Stimulated activated naive CD8-positive, alpha-beta T cell treated with anti-CD3 and anti-CD28 coated beads, Interleukin-15, Interleukin-2, amounts not matched to agents 100 U/mL and 50 U/mL, for 24 hours (primary cell): ENCODE results near the gene RAB21.
"Not testable (repeated sequence)": the region's sequence is repeated elsewhere in the genome, so short reads cannot be mapped to it uniquely, and the experiment has no call there.

ENCODE experiments used
- ATAC-seq: fragments of 150-1000 bp; cut with Tn5 transposase; one replicate; pipeline ENCODE4 v1.10.0; 2021
- DNase-seq: peaks from one replicate; pipeline ENCODE4 v3.0.0; 2021

RAB21 gene

DNA sequence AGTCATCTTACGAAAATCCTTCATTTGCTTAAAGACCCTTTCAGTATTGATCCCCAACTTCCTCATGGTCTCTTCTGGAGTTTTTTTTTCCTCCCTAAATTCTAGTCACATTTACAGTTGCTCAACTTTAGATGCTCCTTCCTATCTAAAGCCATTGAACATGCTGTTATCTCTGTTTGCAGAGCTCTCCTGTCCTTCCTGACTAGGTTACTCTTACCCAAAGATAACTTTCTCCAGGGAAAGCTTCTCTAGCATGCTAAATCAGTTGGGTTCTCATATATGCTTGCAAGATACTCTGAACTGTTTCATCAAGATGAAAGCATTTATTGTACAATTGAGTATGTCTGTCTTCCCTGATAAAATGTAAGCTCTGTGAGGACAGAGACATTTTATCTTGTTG, 1.8 kb upstream of the RAB21 start:
- DNase-seq: no peak

DNA sequence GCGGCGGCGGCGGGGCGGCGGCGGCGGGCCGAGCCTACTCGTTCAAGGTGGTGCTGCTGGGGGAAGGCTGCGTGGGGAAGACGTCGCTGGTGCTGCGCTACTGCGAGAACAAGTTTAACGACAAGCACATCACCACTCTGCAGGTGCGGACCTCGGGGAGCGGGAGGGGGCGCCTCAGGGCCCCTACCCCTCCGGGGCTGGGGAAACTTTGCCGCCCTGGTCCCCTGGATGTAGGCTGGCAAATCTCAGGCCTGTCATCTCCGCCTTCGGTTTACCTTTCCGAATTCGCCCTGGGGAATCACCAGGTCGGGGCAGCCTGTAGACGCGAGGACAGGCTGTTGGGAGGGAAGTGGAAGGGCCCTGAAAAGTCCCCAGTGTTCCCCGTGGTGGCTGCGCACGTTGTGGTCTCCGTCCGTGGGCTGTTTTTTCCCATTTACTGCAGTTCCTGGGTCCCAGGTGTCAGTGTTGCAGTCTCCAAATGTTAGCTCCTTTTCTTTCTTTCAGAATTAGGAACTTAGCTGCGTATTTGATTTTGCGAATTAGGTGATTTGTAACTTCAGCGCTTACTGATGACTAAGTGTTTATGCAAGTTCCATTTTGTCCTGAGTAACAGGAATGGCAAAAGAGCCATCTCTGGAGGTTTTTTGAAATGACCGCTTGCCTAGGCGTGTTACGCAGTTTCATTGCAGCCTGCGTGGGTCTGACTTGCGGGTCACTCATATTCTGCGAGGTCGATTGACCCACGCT, 656 bp downstream of the RAB21 start:
- ATAC-seq: peak; percentile 69
- DNase-seq: peak; percentile 71

More for the DNA sequence above, 1.8 kb upstream of the RAB21 start:
- ATAC-seq: no peak

DNA sequence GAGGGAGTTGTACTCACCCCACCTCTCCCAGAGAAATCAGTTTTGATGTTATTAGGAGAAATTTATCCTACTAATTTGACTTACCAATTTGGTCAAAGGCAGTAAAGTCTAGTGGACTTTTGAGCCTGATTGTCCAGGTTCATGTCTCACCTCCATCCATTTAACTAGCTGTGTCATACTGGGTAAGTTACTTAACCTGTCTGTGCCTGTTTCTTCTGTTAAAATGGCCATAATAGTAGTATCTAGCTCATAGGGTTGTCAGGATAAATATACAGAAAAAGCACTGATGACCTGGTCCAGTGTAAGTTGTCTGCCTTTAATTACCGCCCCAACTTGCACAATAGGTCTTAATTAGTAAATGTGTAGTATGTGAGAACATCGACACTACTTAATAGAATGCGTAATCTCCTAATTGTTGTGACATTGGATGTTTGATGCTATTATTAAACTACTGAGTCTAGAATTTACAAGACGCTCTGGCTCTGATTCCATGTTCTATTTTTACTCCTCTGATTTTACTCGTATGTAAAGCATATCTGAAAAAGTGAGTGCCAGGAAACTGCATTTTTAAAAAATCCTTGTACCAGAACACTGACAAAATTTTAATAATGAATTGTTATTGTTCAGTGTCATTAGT, 1.5 kb downstream of the RAB21 start:
- DNase-seq: no peak
- no peak for ATAC-seq

DNA sequence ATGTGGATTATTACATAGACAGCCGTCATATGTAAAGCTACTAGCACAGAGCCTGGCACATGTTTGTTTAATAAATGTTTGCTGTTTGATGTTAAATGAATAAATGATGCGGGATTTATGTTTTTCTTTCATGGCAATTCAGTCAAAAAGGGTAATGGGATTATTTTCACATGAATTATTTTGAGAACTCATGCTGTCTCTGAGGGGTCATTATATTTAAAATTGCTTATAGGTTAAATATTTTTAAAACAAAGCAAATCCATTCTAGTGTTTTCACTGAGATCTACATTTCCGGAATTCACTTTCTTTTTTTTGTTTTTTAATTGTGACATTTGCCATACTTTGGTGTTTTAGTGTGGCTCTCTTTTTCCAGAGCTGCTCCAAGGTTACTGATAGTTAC, 5.3 kb downstream of the RAB21 start:
- no peak for DNase-seq
- ATAC-seq: no peak

DNA sequence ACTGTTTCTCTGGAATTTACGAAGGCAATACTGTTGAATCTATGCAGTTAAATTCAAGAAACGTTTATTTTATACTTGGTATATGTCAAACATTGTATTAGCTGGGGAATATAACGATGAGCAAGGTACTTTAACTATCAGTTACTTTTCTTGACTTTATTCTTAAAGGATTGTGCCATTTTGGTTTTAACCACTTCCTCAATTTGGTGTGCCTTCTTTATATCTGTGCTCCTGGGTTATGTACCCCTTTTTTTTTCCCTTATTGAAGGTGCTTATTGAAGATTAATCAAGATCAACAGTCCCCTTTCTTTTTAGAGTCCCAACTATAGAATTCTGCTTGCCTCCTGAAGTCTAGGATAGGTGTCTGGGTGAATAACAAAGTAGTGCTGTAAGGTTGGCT, 5.8 kb downstream of the RAB21 start:
- DNase-seq (no peak), ATAC-seq (no peak)

DNA sequence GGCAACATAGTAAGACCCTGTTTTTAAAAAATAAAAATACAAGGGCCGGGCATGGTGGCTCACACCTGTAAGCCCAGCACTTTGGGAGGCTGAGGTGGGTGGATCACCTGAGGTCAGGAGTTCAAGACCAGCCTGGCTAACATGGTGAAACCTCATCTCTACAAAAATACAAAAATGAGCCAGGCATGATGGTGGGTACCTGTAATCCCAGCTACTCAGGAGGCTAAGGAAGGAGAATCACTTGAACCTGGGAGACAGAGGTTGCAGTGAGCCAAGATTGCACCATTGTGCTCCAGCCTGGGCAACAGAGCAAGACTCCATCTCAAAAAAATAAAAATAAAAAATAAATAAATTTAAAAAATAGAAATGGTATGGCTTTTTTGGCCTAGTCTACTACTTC, 6.7 kb downstream of the RAB21 start:
- ATAC-seq, DNase-seq: not testable (repeated sequence)

DNA sequence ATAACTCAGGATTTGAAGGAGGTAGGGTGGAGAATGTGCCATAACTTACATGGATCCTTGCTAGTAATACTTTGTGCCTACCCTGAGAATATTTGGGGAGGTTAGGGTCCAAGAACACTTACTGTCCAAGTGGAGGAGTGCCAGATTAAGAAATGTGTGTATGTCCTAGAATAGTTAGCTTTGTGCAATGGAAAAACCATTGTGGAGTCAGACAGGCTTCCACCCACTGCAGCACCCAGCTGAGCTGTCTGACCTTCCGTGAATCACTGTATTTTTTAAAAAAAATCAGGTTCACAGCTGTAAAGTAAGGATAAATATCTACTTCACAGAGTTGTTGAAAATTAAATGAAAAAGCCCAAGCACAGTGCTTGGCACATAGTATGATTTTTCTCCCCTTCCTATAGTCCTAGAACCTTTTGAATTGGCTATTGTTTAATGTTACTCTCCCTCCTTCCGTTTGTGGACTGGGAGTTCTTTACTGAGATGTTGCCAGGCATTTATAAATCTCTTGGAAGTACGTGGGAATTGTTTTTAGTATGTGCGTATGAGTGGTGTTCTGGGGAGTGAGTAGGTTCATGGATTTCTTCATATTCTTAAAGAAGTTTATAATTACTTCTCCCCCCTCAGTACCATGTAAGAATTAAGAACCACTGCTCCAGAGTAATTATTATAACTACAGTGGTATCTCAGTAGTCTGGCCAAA, 9.2 kb downstream of the RAB21 start:
- DNase-seq (no peak), ATAC-seq (no peak)

DNA sequence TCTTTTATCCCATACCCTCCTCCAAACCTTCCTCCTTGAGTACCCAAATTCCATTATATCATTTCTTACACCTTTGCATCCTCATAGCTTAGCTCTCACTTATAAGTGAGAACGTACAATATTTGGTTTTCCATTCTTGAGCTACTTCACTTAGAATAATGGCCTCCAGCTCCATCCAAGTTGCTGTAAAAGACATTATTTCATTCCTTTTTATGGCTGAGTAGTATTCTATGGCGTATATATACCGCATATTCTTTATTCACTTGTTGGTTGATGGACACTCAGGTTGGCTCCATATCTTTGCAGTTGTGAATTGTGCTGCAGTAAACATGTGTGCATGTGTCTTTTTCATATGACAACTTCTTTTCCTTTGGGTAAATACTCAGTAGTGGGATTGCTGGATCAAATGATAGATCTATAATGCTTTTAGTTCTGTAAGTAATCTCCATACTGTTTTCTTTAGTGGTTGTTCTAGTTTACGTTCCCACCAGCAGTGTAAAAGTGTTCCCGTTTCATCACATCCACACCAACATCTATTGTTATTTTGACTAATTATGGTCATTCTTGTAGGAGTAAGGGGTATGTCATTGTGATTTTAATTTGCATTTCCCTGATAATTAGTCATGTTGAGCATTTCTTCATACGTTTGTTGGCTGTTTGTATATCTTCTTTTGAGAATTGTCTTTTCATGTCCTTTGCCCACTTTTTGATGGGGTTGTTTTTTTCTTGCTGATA, 10.1 kb downstream of the RAB21 start:
- ATAC-seq: no peak

DNA sequence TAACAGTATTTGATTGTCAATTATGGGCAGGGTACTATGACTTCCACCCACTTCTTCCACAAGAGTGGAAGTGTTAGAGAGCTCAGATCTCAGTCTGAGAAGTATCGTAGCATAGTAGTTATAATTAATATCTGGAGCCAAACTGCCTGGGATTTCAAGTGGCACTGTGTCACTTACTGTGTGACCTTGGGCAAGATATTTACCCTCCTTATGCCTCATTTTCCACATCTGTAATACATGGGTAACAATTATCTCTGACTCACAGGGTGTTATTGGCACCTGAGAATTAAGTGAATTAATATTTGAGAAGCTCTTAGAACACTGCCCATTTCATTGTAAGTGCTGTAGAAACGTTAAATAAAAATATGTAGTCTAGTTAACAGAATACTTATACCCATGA, 11.5 kb downstream of the RAB21 start:
- ATAC-seq (no peak), DNase-seq (no peak)

More for the DNA sequence above, 10.1 kb downstream of the RAB21 start:
- DNase-seq: no peak

DNA sequence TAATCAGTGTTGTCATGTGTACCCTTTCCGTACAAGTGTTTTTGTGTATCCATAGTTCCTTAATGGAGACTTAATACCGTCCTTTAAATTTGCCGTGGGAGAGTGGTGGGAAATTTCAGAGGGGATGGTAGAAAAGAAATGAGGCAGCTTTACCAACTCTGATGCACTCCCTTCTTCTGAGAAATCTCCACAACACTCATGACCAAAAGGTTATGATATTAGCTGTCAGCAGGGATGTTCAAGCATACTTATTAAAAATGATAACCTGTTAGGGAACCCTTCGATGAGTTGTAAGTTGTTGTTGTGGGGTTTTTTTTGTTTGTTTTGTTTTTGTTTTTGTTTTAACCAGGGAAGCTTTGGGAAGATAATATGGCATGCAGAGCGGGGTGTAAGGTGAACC, 12.5 kb downstream of the RAB21 start:
- no peak for ATAC-seq
- DNase-seq: no peak

DNA sequence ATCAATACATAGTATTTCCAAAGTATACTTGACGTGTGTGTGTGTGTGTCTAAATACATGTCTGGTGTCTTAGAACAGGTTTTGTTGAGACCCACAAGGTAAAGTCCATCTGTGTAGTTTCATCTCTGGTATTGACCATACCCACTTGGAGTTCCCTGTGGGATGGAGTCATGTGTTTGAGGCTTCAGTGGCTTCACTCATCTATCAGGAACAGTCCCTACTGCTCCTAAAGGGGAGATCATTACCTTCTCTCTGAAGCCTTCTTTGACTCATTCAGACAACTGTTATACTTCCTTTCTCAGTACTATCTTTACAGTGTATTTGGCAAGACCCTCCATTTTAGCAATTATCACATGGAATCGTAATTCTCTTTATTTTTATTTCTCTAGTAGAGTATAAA, 14.2 kb downstream of the RAB21 start:
- no peak for DNase-seq
- no peak for ATAC-seq

DNA sequence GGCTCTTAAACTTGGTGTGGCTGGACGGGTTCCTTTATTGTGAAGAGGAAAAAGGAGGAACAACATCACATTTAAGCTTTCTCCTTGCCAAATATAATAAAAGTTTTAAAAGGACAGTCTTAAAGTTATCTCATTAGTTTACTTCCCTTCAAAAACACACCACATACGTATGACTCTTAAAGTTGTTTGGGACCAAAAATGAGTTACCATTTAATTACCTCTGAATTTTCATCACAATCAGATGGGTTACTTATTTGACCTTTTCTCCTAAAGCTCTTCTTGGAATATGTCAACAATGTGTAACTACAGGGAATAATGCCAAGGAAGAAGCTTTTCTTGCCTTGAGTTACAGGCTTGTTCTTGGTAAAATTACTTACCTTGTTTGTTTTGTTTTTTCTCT, 16.4 kb downstream of the RAB21 start:
- DNase-seq (no peak), ATAC-seq (no peak)

DNA sequence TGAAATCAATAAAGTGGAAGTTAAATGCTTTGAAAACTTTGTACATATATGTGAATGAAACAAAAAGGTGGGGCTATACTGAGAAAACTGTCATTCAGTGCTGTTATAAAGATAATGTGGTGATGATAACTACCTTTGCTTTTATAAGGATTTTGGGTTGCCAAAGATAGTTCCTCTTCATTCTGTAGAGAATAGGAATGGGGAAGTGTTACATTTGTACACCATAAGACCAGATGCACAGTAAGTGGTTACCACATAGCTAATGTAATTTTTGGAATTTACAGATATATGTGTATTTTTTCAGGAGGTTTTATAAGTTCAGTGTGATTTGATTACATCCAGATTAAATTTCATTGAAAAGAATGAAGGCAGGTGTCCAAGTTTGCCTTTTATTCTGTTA, 18.1 kb downstream of the RAB21 start:
- ATAC-seq (no peak), DNase-seq (no peak)

DNA sequence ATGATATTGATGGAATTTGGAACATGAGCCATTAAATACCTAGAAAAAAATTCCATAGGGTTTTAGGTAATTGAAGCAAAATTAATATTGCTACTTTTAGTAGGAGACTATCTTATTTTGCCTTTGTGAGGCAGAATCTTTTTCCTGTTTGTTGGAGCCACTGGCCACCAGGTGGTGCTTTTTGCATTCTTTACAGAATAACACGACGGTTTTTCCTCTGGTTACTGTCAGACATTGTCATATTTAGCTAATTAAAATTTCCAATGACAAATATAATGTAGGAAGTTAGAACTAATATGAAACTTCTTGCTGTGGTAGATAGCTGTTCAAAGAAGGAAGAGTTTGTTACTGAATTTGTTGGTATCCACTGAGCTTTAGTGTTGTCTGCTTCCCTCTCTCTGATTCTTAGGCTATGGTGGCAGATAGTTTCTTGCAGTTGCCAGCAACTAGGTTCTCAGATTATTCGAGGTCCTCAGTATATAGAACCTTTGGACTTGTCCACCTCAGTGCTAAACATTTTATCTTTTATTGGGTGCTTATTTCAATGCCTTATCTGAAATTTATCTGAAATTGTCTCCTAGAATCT, 25.7 kb downstream of the RAB21 start:
- peak; percentile 31 for DNase-seq
- ATAC-seq: peak; percentile 32

DNA sequence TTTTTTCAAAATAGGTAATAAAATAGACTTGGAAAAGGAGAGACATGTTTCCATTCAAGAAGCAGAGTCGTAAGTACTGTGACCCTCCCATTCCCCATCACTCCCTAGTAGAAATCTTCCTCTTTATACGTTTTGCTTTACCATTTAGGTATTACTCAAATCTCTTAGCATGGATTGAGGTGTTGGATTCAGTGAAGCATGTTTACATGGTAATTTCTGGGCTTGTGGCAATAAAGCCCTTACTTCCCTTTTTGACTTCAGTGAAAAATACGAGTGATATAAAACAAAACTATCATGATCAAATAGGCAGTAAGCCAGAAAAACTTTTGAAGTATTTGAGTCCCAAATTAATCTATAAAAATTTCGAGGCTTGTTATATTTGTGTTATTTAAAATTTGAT, 27.4 kb downstream of the RAB21 start:
- peak; percentile 19 for ATAC-seq
- DNase-seq: no peak

DNA sequence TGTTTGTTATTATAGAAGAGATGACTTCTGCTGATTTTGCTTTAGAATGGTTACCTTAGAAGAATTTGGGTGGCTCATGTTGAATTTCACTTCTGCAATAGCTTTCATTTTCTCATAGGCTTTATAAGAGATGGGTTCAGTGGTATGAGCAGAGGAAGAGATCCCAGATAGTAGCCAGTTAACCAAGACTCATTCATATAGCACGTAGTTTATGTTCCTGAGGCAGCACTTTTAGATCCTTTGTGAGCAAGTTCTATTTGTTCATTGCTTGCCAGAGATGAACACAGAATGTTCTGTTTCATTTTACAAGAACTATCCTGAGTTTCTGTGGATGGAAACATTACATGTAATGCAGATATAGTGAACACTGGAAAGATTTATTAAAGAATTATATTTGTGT, 32.2 kb downstream of the RAB21 start:
- DNase-seq: no peak
- no peak for ATAC-seq

DNA sequence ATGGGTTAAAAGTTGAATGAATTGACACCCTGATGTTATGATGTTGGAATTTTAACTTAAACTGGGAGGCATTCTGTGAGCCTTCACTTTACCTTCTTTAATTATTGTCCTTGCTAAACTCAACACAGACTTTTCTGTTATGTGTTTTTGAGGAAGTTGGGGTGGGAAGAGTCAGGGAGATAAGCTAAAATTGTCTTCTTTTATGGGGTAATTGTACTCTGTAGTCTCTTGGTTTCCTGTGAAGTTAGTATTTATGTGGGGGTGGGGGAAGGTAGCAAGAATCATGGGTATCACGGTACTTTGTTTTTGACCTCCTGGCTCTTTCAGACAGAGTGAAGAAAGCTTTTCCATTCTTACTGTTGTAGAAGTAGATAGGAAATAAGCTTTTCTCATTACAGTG, 32.9 kb downstream of the RAB21 start:
- no peak for ATAC-seq
- no peak for DNase-seq

DNA sequence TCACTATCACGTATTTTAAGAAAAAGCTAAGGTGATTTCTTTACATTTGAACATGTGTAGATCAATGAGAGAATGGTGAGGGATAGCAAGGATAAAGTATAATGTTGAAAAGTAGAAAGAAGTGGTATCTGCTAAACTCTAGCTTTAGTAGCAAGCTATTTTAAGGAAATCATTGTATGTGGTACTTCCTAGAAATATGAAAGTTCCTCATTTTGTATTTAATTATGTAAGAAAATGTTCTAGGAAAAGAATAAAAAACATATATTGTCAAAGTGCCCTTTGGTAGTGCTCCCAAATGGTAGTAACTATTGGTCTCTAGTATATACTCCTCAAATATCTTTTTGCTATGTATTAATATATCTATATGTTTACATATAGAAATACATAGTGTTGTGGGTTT, 35.7 kb downstream of the RAB21 start:
- DNase-seq (no peak), ATAC-seq (no peak)

DNA sequence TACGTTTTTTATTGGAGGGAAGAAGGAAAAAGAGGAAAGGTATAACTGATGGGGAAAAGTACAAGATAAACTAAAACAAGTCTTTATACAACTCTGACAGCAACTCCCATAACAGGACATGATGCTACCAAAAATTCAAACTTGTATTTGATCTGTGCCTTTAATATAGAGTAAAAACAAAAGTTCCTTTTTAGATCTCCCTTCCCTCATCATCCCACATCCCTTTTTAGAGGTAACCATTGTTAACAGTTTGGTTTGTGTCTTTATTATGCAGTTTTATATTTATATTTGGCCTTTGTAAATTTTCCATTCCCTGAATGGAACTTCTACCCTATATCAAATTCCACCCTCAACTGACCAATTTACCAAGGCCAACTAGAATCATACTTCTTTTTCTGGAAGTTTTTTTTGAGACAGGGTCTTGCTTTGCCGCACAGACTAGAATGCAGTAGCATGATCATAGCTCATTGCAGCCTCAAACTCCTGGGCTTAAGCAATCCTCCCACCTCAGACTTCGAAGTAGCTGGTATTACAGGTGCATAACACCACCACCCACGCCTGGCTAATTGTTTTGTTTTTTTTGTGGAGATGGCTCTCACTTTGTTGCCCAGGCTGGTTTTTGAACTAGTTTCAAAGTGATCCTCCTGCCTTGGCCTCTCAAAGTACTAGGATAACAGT, 36.9 kb downstream of the RAB21 start:
- ATAC-seq (no peak), DNase-seq (no peak)

DNA sequence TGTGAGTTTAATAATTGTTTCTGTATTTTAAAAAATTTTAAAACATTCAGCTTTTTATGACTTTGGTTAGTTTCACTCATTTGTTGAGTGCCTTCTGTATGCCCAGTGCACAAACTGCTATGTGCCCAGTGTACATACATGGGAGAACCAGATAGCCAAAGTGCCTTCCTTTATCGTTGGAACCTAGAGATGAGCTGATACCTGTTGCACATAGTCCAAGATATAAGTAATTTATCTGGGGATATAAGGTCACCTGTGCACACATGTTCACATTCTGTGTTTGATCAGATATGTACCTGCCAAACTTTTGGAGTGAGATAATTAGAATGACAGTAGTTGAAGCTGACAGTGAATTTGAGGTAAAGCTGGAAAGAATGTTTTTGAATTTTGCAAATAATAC, 37.9 kb downstream of the RAB21 start:
- DNase-seq (no peak), ATAC-seq (no peak)

DNA sequence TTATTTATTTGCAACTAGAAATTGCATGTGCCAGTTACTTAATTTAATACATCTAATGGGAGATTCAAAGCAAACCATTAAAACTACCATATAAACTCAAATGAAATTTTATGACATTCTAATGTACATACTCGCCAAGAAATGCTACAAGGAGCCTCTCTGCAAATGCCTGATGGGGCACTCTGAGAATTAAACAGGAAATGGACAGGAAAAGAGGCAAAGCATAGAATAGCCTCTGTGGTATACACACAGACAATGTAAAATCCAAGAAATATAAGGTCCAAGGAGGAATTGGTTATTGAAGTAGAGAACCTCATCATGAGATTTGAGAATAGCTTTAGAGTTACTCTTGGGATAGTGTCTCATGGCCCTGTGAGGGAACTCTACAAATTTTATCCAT, 41.2 kb downstream of the RAB21 start:
- ATAC-seq (no peak), DNase-seq (no peak)

DNA sequence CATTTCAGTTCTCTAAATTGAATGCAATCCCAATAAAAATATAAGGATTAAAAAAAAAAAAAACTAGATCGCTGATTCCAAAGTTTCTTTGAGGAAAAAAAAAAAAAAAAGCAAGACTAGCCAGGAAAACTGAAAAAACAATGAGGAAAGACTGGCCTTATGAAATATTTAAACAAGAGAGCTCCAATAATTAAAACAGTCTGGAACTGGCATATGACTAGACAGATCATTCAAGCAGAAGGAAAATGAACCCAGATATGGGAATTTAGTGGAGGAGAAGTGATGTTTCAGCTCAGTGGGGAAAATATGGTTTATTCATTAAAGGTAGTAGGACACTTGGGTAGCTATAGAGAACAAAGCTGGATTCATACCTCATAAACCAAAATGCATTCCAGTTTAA, 42.9 kb downstream of the RAB21 start:
- DNase-seq (no peak), ATAC-seq (no peak)
